Erythroblast (primary cell): ENCODE results near the gene RNPC3.

Experiments used
- GATA1 ChIP-seq: IDR thresholded peaks from 2 replicates; pipeline ENCODE4 v1.6.1; 2011; ENCODE audit warnings: low read depth, mild to moderate bottlenecking, control low read depth, low read length, moderate library complexity
- POLR2A ChIP-seq: IDR thresholded peaks from 2 replicates; pipeline ENCODE4 v1.6.1; 2011; ENCODE audit warnings: mild to moderate bottlenecking, low read length

GRCh38 chr1:103513711-103514110 is 11.8 kb upstream of the RNPC3 start:
- no peak for TF ChIP-seq POLR2A
- no peak for TF ChIP-seq GATA1
